Astrocyte of the spinal cord (primary cell): ENCODE data around the gene ENC1.

Source experiments
- DNase-seq: peaks from one replicate; pipeline ENCODE4 v3.0.0; 2011; ENCODE audit warnings: low read depth, low spot score
- H3K4me3 ChIP-seq: 2 replicates; pipeline ENCODE4 v1.5.1; 2011; ENCODE audit warnings: low read depth, mild to moderate bottlenecking, low read length, moderate library complexity
- CTCF ChIP-seq: IDR thresholded peaks from 2 replicates; pipeline ENCODE4 v1.5.1; 2012; ENCODE audit warnings: low read depth, mild to moderate bottlenecking, low read length, inconsistent platforms
- in situ Hi-C: cut with HindIII; loops from 2 replicates; pipeline ENCODE4 v1.10.0; 2017; ENCODE audit warnings: low sequenced_read_pairs

ENC1 gene

GRCh38 chr5:74622122-74622521, 18.4 kb downstream of the ENC1 start:
- no peak for TF ChIP-seq CTCF
- in situ Hi-C loops = no loop called here
- no peak for DNase-seq
- no peak overlapping the region for H3K4me3 ChIP-seq

- no peak for TF ChIP-seq CTCF
- H3K4me3 ChIP-seq = no peak overlapping the region
- no peak for DNase-seq
- in situ Hi-C loops = no loop called here
These were observed 19.0 kb downstream of the ENC1 start for GRCh38 chr5:74621492-74621891.

- no peak overlapping the region for H3K4me3 ChIP-seq
- no peak for DNase-seq
- no peak for TF ChIP-seq CTCF
- in situ Hi-C loops = no loop called here
These were observed 21.2 kb downstream of the ENC1 start for GRCh38 chr5:74619308-74619707.

GRCh38 chr5:74618106-74618505, 22.4 kb downstream of the ENC1 start:
- no peak overlapping the region for H3K4me3 ChIP-seq
- no peak for TF ChIP-seq CTCF
- in situ Hi-C loops = no loop called here
- no peak for DNase-seq

GRCh38 chr5:74617202-74617601, 23.3 kb downstream of the ENC1 start:
- in situ Hi-C loops = no loop called here
- H3K4me3 ChIP-seq = no peak overlapping the region
- no peak for DNase-seq
- TF ChIP-seq CTCF = no peak

- in situ Hi-C loops = no loop called here
- H3K4me3 ChIP-seq = no peak overlapping the region
- no peak for TF ChIP-seq CTCF
- DNase-seq = no peak
These were observed 24.0 kb downstream of the ENC1 start for GRCh38 chr5:74616236-74617146.
